K562 (cell line): Measurements from ENCODE around the gene PPP3CA. TPM values are rescaled to one million over a fixed set of nuclear protein-coding genes. Genes with fewer than 3 reads are reported as not detected.

Experiments
- ATAC-seq: fragments of 200-7000 bp; cut with Tn5 transposase; 3 replicates; pipeline ENCODE4 v1.9.1; 2020; ENCODE audit warnings: moderate library complexity
- BruUV-seq: library from RNA; stranded (reverse); fragments of 400-500 nt; replicated peaks from 2 replicates; lab custom pipeline; 2021; lab: Mats Ljungman, UMichigan
- CTCF ChIA-PET: fragments of 300-600 bp; formaldehyde crosslinking; extraction: SDS; loops from one replicate; lab custom pipeline; 2021; ENCODE audit warnings: low intra/inter-chr PET ratio; lab: Yijun Ruan, JAX
- POLR2A ChIA-PET: fragments of 300-600, 350-650 bp; sonication (Branson Sonifier 250); formaldehyde crosslinking; extraction: SDS; loops from one replicate; lab custom pipeline; 2021; ENCODE audit warnings: antibody characterized with exemption, inconsistent platforms; lab: Yijun Ruan, JAX
- DNase-seq, 4 experiments: peaks; one replicate each; pipeline versions ENCODE4 v3.0.0 to v3.0.0-alpha.2; 2011 to 2018; ENCODE audit warnings: low spot score in 3 of 4, mixed read lengths in 3 of 4; ENCODE audit errors: extremely low read depth in 1 of 4
- FAIRE-seq: peaks from 2 replicates; lab custom pipeline; 2011; peaks lifted over from hg19 to GRCh38; lab: Jason Lieb, UNC
- H2AFZ ChIP-seq: 2 replicates; pipeline ENCODE4 v1.6.0; 2011; ENCODE audit warnings: low read depth, low read length, control low read depth, inconsistent platforms
- H3K27ac ChIP-seq: fragments of 200-600 bp; 3 replicates; pipeline ENCODE4 v1.8.0; 2011; ENCODE audit warnings: low read depth, mild to moderate bottlenecking, control low read depth, inconsistent platforms, low read length, moderate library complexity, mixed read lengths; ENCODE audit errors: extremely low read depth
- H3K27me3 ChIP-seq, 2 experiments: fragments of 300-600 bp in 1 of 2; 2 replicates in 1 of 2; 3 replicates in 1 of 2; pipeline versions ENCODE4 v1.6.0 to v1.8.0; 2011; ENCODE audit warnings: inconsistent platforms in 2 of 2, low read length in 2 of 2, mild to moderate bottlenecking in 1 of 2, mixed read lengths in 1 of 2, moderate library complexity in 1 of 2; ENCODE audit not compliant: control insufficient read depth in 2 of 2, insufficient read depth in 2 of 2
- H3K36me3 ChIP-seq: fragments of 300-600 bp; 3 replicates; pipeline ENCODE4 v1.8.0; 2011; ENCODE audit warnings: mild to moderate bottlenecking, low read length, inconsistent platforms; ENCODE audit not compliant: control insufficient read depth, insufficient read depth
- H3K4me1 ChIP-seq, 2 experiments: fragments of 200-600 bp in 1 of 2; replicated peaks in 1 of 2; 2 replicates in 1 of 2; 3 replicates in 1 of 2; pipeline versions ENCODE4 v1.5.1 to v1.8.0; 2011; ENCODE audit warnings: inconsistent platforms in 2 of 2, low read length in 2 of 2, mild to moderate bottlenecking in 1 of 2, mixed read lengths in 1 of 2, moderate library complexity in 1 of 2; ENCODE audit not compliant: control insufficient read depth in 2 of 2, insufficient read depth in 2 of 2
- H3K4me2 ChIP-seq: 2 replicates; pipeline ENCODE4 v1.6.1; 2011; ENCODE audit warnings: low read length, control low read depth, inconsistent platforms, mixed read lengths; ENCODE audit not compliant: insufficient read depth
- H3K4me3 ChIP-seq: fragments of 200-600 bp; sonication (generic), shearing (Covaris generic); 2 replicates; pipeline ENCODE4 v1.5.1; 2016; ENCODE audit warnings: control low read depth, inconsistent platforms
- H3K79me2 ChIP-seq: fragments of 200-600 bp; 3 replicates; pipeline ENCODE4 v1.8.0; 2011; ENCODE audit warnings: low read length, inconsistent platforms; ENCODE audit not compliant: control insufficient read depth, insufficient read depth
- H3K9ac ChIP-seq, 2 experiments: 2 replicates each; pipeline versions ENCODE4 v1.6.0 to v1.6.1; 2011; ENCODE audit warnings: low read depth in 2 of 2, low read length in 2 of 2, control low read depth in 1 of 2, inconsistent platforms in 1 of 2, mild to moderate bottlenecking in 1 of 2, mixed read lengths in 1 of 2; ENCODE audit not compliant: insufficient read depth in 1 of 2
- H3K9me1 ChIP-seq: one replicate; pipeline ENCODE4 v1.6.0; 2011; ENCODE audit warnings: inconsistent platforms, mild to moderate bottlenecking, low read length, moderate library complexity; ENCODE audit not compliant: control insufficient read depth, insufficient read depth
- H3K9me3 ChIP-seq: replicated peaks from 2 replicates; pipeline ENCODE4 v1.5.1; 2011; ENCODE audit warnings: low read depth, low read length, inconsistent platforms; ENCODE audit not compliant: control insufficient read depth, insufficient read depth
- H4K20me1 ChIP-seq: replicated peaks from 2 replicates; pipeline ENCODE4 v1.6.1; 2011; ENCODE audit warnings: low read length, inconsistent platforms, mixed read lengths; ENCODE audit not compliant: control insufficient read depth, insufficient read depth
- ARID1B ChIP-seq: fragments of 450-650 bp; IDR thresholded peaks from 2 replicates; pipeline ENCODE4 v1.6.1; 2016; ENCODE audit warnings: antibody characterized with exemption, mild to moderate bottlenecking, inconsistent platforms
- CBX8 ChIP-seq: fragments of 200-600 bp; sonication (generic); IDR thresholded peaks from 2 replicates; pipeline ENCODE4 v1.6.1; 2012; ENCODE audit warnings: borderline replicate concordance, mixed run types, low read depth, mild to moderate bottlenecking, moderate library complexity, mixed read lengths, low read length, control low read depth, inconsistent platforms; ENCODE audit not compliant: poor library complexity, severe bottlenecking; ENCODE audit errors: extremely low read depth
- MAZ ChIP-seq, 2 experiments: fragments of 450-650 bp in 1 of 2; sonication (generic) in 1 of 2; formaldehyde crosslinking; IDR thresholded peaks in 1 of 2; conservative IDR thresholded peaks in 1 of 2; 2 replicates each; pipeline versions ENCODE4 v1.4.0 to v1.5.0; 2020; ENCODE audit warnings: mild to moderate bottlenecking in 1 of 2, missing genetic modification reagents in 1 of 2
- NFIX ChIP-seq: fragments of 250-450 bp; sonication (Bioruptor Pico); IDR thresholded peaks from 2 replicates; pipeline ENCODE4 v1.4.0; 2020; ENCODE audit warnings: low read depth, mild to moderate bottlenecking, moderate library complexity
- NR1H2 ChIP-seq: sonication (generic); formaldehyde crosslinking; IDR thresholded peaks from 2 replicates; pipeline ENCODE4 v1.4.0; 2020; ENCODE audit warnings: mild to moderate bottlenecking, missing genetic modification reagents
- SIN3B ChIP-seq: fragments of 450-650 bp; IDR thresholded peaks from 2 replicates; pipeline ENCODE4 v1.6.1; 2017; ENCODE audit warnings: low read depth, mild to moderate bottlenecking, moderate library complexity
- SP1 ChIP-seq: sonication (generic); formaldehyde crosslinking; IDR thresholded peaks from 2 replicates; pipeline ENCODE4 v1.8.1; 2022; ENCODE audit warnings: mild to moderate bottlenecking, missing genetic modification reagents
- TARDBP ChIP-seq: fragments of 450-650 bp; IDR thresholded peaks from 2 replicates; pipeline ENCODE4 v1.6.1; 2016
- TFAM ChIP-seq: fragments of 250-450 bp; sonication (Bioruptor Pico); conservative IDR thresholded peaks from 2 replicates; pipeline ENCODE4 v1.5.0; 2021; ENCODE audit warnings: mild to moderate bottlenecking, moderate library complexity
- TOE1 ChIP-seq, 2 experiments: fragments of 450-650 bp in 1 of 2; sonication (generic) in 1 of 2; formaldehyde crosslinking in 1 of 2; IDR thresholded peaks; 2 replicates each; pipeline versions ENCODE4 v1.7.1 to v1.8.0; 2016 to 2022; ENCODE audit warnings: borderline replicate concordance in 2 of 2, mild to moderate bottlenecking in 2 of 2, antibody characterized with exemption in 1 of 2, inconsistent platforms in 1 of 2, low read depth in 1 of 2, missing genetic modification reagents in 1 of 2, moderate library complexity in 1 of 2
- ZNF12 ChIP-seq: sonication (generic); formaldehyde crosslinking; IDR thresholded peaks from 2 replicates; pipeline ENCODE4 v1.4.0; 2020; ENCODE audit warnings: mild to moderate bottlenecking, missing genetic modification reagents
- WGBS: fragments of 100-300 bp; shearing (Covaris generic); methylation state at CpG from one replicate; pipeline ENCODE4 v1.1.6; 2016; ENCODE audit warnings: low coverage, mixed read lengths; ENCODE audit not compliant: insufficient coverage; ENCODE audit errors: missing lambda C conversion rate; 5-methylcytosine and 5-hydroxymethylcytosine counted together
- in situ Hi-C: fragments of 300-500 bp; cut with MboI; formaldehyde crosslinking; loops from 4 replicates; pipeline ENCODE4 v1.15.0; 2018; ENCODE audit warnings: inconsistent platforms, mixed read lengths
- intact Hi-C: fragments of 100-400 bp; cut with micrococcal nuclease; formaldehyde crosslinking; loops from 2 replicates; pipeline ENCODE4 v1.14.2; 2022
- polyA plus RNA-seq, 8 experiments: library from polyadenylated mRNA; depleted of rRNA in 4 of 8; stranded (reverse) in 5 of 8; unstranded in 3 of 8; fragments of >200 nt; fragmentation: Nextera tagmentation in 2 of 8; fragmentation: Illumina TruSeq in 1 of 8; extraction: Ambion mirVana in 2 of 8; extraction: Trizol in 1 of 8; gene quantifications; 2 replicates each; pipeline versions ENCODE4 v1.2.1 to v1.2.3, GENCODE V29; 2011 to 2014; ENCODE audit warnings: inconsistent platforms in 1 of 8, missing spikeins in 1 of 8
- total RNA-seq, 7 experiments: library from RNA; depleted of rRNA in 6 of 7; stranded (reverse); fragments of >200 nt in 6 of 7; fragmentation: Illumina TruSeq in 2 of 7; extraction: Trizol in 2 of 7; gene quantifications; 2 replicates each; pipeline versions ENCODE4 v1.2.1 to v1.2.3, GENCODE V29; 2011 to 2021; ENCODE audit warnings: low replicate concordance in 1 of 7
- TF ChIP-seq, protein P1 (sequence below): fragments of 250-450 bp; sonication (Bioruptor Pico); IDR thresholded peaks from 2 replicates; pipeline ENCODE4 v1.4.0; 2020; ENCODE audit warnings: mild to moderate bottlenecking, moderate library complexity

PPP3CA gene
- total and polyA plus RNA-seq, 9 of the 15 experiments (the other 6 are each of a cell fraction or from before 2014, with no cell fraction given), result 0.94 to 3.2 (median 1.6) TPM

DNA sequence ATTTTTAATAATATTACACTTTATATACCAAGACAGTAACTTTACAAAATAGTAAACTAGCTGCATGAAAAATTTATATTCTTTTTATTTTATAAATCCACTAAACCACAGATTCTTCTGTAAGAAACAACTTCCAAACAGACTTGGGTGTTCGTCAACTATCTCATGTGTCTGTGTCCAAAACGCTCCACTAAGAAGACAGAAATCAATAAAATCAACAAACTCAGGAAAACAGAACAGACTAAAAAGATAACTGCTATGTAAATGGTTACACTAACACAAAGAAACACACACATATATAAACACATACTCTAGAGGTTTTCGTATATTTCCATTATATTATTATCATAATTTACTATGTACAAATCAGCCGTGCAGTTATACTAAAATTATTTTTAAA is 158.4 kb downstream of the PPP3CA start:
- FAIRE-seq, result no peak
- Histone ChIP-seq H3K4me3 (no peak overlapping the region), H3K36me3 (no peaks in the 10 kb centered on the region), H3K79me2 (no peaks in the 10 kb centered on the region), H3K4me2 (no peak overlapping the region), H4K20me1 (no peaks in the 10 kb centered on the region), H3K9ac (no peak overlapping the region)
- WGBS, result 8% methylated on average over 4 of the region's 4 CpGs
- CTCF ChIA-PET, result no interaction called here
- TF ChIP-seq ZNF12 (CRISPR knock-in tag), result no peak
- TF ChIP-seq SP1 (CRISPR knock-in tag), result no peak
- no peak for TF ChIP-seq SIN3B
- TF ChIP-seq, all 486 proteins: peak for 0
- no peaks in the 10 kb centered on the region; the same call in 1 of the 2 replicates for H3K9me3 ChIP-seq
- no peak for DNase-seq
- no peak for ATAC-seq
- POLR2A ChIA-PET, result no interaction called here
- in situ Hi-C loops, result no loop called here
- intact Hi-C loops, result no loop called here
- BruUV-seq, result no TSS peak
- H3K4me1 ChIP-seq, result no peaks in the 10 kb centered on the region
- no peaks in the 10 kb centered on the region for H3K27me3 ChIP-seq
- no peak overlapping the region for H3K27ac ChIP-seq
- no peaks in the 10 kb centered on the region for H3K9me1 ChIP-seq
- no peak overlapping the region for H2AFZ ChIP-seq

DNA sequence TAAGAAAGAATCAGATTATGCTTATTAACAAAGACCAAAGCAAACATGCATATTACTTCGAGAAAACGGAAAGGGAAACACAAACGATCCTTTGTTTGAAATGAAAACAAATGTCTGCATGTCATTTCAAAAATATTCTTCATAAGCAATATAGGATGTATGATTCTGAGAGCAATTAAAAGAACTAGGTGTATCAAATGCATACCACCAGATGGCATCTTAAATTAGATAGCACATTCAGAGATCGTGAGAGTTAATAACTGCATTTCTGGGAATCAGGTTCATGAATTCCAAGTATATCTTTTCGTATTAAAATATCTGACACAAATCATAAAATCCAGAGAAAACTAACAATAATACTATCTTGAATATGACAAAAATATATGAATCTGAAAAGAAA is 159.5 kb downstream of the PPP3CA start:
- Histone ChIP-seq H3K4me1 (no peaks in the 10 kb centered on the region), H3K79me2 (no peaks in the 10 kb centered on the region), H4K20me1 (no peaks in the 10 kb centered on the region), H3K27ac (no peak overlapping the region), H3K4me3 (no peak overlapping the region), H3K4me2 (no peak overlapping the region), H3K27me3 (no peaks in the 10 kb centered on the region), H3K9me3 (no peaks in the 10 kb centered on the region; the same call in 1 of the 2 replicates), H3K36me3 (no peaks in the 10 kb centered on the region), H3K9me1 (no peaks in the 10 kb centered on the region), H3K9ac (no peak overlapping the region), H2AFZ (no peak overlapping the region)
- in situ Hi-C loops, result no loop called here
- ChIA-PET POLR2A (no interaction called here), CTCF (no interaction called here)
- DNase-seq, result no peak
- ATAC-seq, result no peak
- intact Hi-C loops, result no loop called here
- BruUV-seq, result no TSS peak
- no peak for FAIRE-seq
- 0% methylated on average over 5 of the region's 5 CpGs for WGBS
- TF ChIP-seq CBX8 (no peak), NFIX (CRISPR knock-in tag) (no peak), MAZ (CRISPR knock-in tag; conservative IDR thresholded peaks at IDR 0.05 in 1 of 2, IDR thresholded peaks at IDR 0.05 in 1 of 2) (no peak), ARID1B (no peak), TFAM (CRISPR knock-in tag) (no peak), TARDBP (no peak), TOE1 (IDR thresholded peaks at IDR 0.05; ENCODE audit: borderline replicate concordance) (no peak), TOE1 (CRISPR knock-in tag; IDR thresholded peaks at IDR 0.05; ENCODE audit: borderline replicate concordance, low read depth) (no peak), NR1H2 (CRISPR knock-in tag) (no peak)
- TF ChIP-seq, protein P1, sequence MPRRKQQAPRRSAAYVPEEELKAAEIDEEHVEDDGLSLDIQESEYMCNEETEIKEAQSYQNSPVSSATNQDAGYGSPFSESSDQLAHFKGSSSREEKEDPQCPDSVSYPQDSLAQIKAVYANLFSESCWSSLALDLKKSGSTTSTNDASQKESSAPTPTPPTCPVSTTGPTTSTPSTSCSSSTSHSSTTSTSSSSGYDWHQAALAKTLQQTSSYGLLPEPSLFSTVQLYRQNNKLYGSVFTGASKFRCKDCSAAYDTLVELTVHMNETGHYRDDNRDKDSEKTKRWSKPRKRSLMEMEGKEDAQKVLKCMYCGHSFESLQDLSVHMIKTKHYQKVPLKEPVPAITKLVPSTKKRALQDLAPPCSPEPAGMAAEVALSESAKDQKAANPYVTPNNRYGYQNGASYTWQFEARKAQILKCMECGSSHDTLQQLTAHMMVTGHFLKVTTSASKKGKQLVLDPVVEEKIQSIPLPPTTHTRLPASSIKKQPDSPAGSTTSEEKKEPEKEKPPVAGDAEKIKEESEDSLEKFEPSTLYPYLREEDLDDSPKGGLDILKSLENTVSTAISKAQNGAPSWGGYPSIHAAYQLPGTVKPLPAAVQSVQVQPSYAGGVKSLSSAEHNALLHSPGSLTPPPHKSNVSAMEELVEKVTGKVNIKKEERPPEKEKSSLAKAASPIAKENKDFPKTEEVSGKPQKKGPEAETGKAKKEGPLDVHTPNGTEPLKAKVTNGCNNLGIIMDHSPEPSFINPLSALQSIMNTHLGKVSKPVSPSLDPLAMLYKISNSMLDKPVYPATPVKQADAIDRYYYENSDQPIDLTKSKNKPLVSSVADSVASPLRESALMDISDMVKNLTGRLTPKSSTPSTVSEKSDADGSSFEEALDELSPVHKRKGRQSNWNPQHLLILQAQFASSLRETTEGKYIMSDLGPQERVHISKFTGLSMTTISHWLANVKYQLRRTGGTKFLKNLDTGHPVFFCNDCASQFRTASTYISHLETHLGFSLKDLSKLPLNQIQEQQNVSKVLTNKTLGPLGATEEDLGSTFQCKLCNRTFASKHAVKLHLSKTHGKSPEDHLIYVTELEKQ (CRISPR knock-in tag), result no peak
